HepG2 (cell line): ENCODE measurements around the gene SPARC. TPM values are rescaled to one million over a fixed set of nuclear protein-coding genes. Genes with fewer than 3 reads are reported as not detected.

Source experiments
- AHR ChIP-seq: IDR thresholded peaks from 2 replicates; pipeline ENCODE4 v1.6.1; 2018; ENCODE audit warnings: missing genetic modification reagents, missing compliant biosample characterization
- ARNT2 ChIP-seq: sonication (generic); formaldehyde crosslinking; IDR thresholded peaks from 2 replicates; pipeline ENCODE4 v1.8.0; 2022; ENCODE audit warnings: mild to moderate bottlenecking, low read depth, missing genetic modification reagents, moderate library complexity
- CENPX ChIP-seq: sonication (generic); formaldehyde crosslinking; IDR thresholded peaks from 2 replicates; pipeline ENCODE4 v1.9.0; 2021; ENCODE audit warnings: mild to moderate bottlenecking, missing genetic modification reagents, moderate library complexity
- CHD2 ChIP-seq: IDR thresholded peaks from 2 replicates; pipeline ENCODE4 v1.6.1; 2011; ENCODE audit warnings: low read depth, low read length, improper control_type of control experiment
- DNMT3B ChIP-seq: conservative IDR thresholded peaks from 2 replicates; pipeline ENCODE4 v1.6.1; 2016; ENCODE audit warnings: missing biosample characterization, control low read depth
- FIP1L1 ChIP-seq: fragments of 200-400 bp; formaldehyde crosslinking; IDR thresholded peaks from 2 replicates; pipeline ENCODE4 v1.6.1; 2018; ENCODE audit warnings: low read depth, mild to moderate bottlenecking, low read length, moderate library complexity, borderline replicate concordance; ENCODE audit not compliant: insufficient read depth
- FOSL1 ChIP-seq: sonication (generic); formaldehyde crosslinking; IDR thresholded peaks from 2 replicates; pipeline ENCODE4 v1.9.0; 2021; ENCODE audit warnings: missing genetic modification reagents, borderline replicate concordance
- KLF16 ChIP-seq, 2 experiments: sonication (generic) in 1 of 2; formaldehyde crosslinking in 1 of 2; IDR thresholded peaks; 2 replicates each; pipeline versions ENCODE4 v1.6.1 to v1.8.0; 2016 to 2023; ENCODE audit warnings: missing genetic modification reagents in 2 of 2, missing compliant biosample characterization in 1 of 2
- MIER3 ChIP-seq: IDR thresholded peaks from 2 replicates; pipeline ENCODE4 v1.6.1; 2016; ENCODE audit warnings: missing compliant biosample characterization, borderline replicate concordance
- PCBP2 ChIP-seq: fragments of 200-400 bp; formaldehyde crosslinking; optimal IDR thresholded peaks from 2 replicates; pipeline ENCODE3; 2018; ENCODE audit warnings: low read length, low read depth; ENCODE audit not compliant: poor library complexity, severe bottlenecking
- SMAD9 ChIP-seq: sonication (generic); formaldehyde crosslinking; IDR thresholded peaks from 2 replicates; pipeline ENCODE4 v1.5.1; 2020; ENCODE audit warnings: mild to moderate bottlenecking, missing genetic modification reagents
- SNRNP70 ChIP-seq: fragments of 200-400 bp; formaldehyde crosslinking; IDR thresholded peaks from 2 replicates; pipeline ENCODE4 v1.6.1; 2017; ENCODE audit warnings: mild to moderate bottlenecking, low read depth, low read length, moderate library complexity
- U2AF2 ChIP-seq: fragments of 200-400 bp; formaldehyde crosslinking; IDR thresholded peaks from 2 replicates; pipeline ENCODE4 v1.6.1; 2017; ENCODE audit warnings: low read depth, mild to moderate bottlenecking, low read length
- ZBTB42 ChIP-seq: sonication (generic); formaldehyde crosslinking; IDR thresholded peaks from 2 replicates; pipeline ENCODE4 v1.5.0; 2020; ENCODE audit warnings: mild to moderate bottlenecking, missing genetic modification reagents
- ZNF180 ChIP-seq: sonication (generic); formaldehyde crosslinking; IDR thresholded peaks from 2 replicates; pipeline ENCODE4 v1.4.0; 2020; ENCODE audit warnings: low read depth, missing genetic modification reagents, borderline replicate concordance
- ZNF24 ChIP-seq: fragments of 450-650 bp; IDR thresholded peaks from 2 replicates; pipeline ENCODE4 v1.6.1; 2017; ENCODE audit warnings: antibody characterized with exemption, mild to moderate bottlenecking
- ZNF292 ChIP-seq: sonication (generic); formaldehyde crosslinking; IDR thresholded peaks from 2 replicates; pipeline ENCODE4 v1.8.1; 2022; ENCODE audit warnings: mild to moderate bottlenecking, low read depth, missing genetic modification reagents, borderline replicate concordance
- ZNF724P ChIP-seq: sonication (generic); formaldehyde crosslinking; IDR thresholded peaks from 2 replicates; pipeline ENCODE4 v1.8.0; 2022; ENCODE audit warnings: missing genetic modification reagents, borderline replicate concordance
- ZNF777 ChIP-seq: sonication (generic); formaldehyde crosslinking; IDR thresholded peaks from 2 replicates; pipeline ENCODE4 v1.4.0; 2020; ENCODE audit warnings: missing genetic modification reagents
- polyA plus RNA-seq, 8 experiments: library from polyadenylated mRNA; depleted of rRNA in 3 of 8; stranded (reverse) in 7 of 8; unstranded in 1 of 8; fragments of >200 nt; fragmentation: Illumina TruSeq in 4 of 8; extraction: Trizol in 4 of 8; gene quantifications; 2 replicates each; pipeline versions ENCODE4 v1.2.1 to v1.2.3, GENCODE V29; 2011 to 2016; ENCODE audit warnings: low read depth in 4 of 8, missing spikeins in 1 of 8, mixed read lengths in 1 of 8; ENCODE audit not compliant: insufficient read depth in 1 of 8
- total RNA-seq, 5 experiments: library from RNA; depleted of rRNA; stranded (reverse); fragments of >200 nt; fragmentation: Illumina TruSeq; extraction: Trizol; gene quantifications; 2 replicates each; pipeline ENCODE4 v1.2.3, GENCODE V29; 2016; ENCODE audit warnings: low read depth in 1 of 5
- TF ChIP-seq, protein P1 (sequence below): sonication (generic); formaldehyde crosslinking; IDR thresholded peaks from 2 replicates; pipeline ENCODE4 v1.4.0; 2020; ENCODE audit warnings: missing genetic modification reagents, borderline replicate concordance
- TF ChIP-seq, protein P2 (sequence below): sonication (generic); formaldehyde crosslinking; IDR thresholded peaks from one replicate; pipeline ENCODE4 v1.5.1; 2020; ENCODE audit warnings: mild to moderate bottlenecking, missing genetic modification reagents; ENCODE audit errors: not compliant biosample characterization

The SPARC gene
- total and polyA plus RNA-seq, 2 of the 13 experiments (the other 11 are each of a cell fraction or from before 2014, with no cell fraction given) = 76.7 to 192 TPM

DNA sequence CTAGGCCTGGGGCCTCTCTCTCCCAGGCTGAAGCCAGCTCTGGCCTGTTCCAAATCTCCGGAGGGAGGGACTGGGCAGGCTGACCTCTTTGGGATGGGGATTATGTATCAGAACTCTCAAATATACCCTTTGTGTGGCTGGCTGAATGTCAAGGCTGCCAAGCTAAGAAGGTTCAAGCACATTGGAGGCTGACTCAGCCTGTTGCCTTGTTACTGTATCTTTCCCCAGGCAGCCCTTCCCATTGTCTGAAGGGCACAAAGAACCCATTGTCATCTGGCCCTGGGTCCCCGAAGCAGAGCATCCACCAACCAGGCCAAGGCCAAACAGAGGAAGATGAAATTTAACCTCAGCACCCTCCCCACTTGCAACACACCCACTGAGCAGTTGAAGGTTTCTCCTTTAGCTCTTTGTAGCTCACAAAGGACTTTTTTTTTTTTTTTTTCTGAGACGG, 7.3 kb upstream of the SPARC start (continued):
- no peak for TF ChIP-seq ARNT2 (CRISPR knock-in tag)
- TF ChIP-seq CENPX (CRISPR knock-in tag) = no peak
- TF ChIP-seq, protein P1, sequence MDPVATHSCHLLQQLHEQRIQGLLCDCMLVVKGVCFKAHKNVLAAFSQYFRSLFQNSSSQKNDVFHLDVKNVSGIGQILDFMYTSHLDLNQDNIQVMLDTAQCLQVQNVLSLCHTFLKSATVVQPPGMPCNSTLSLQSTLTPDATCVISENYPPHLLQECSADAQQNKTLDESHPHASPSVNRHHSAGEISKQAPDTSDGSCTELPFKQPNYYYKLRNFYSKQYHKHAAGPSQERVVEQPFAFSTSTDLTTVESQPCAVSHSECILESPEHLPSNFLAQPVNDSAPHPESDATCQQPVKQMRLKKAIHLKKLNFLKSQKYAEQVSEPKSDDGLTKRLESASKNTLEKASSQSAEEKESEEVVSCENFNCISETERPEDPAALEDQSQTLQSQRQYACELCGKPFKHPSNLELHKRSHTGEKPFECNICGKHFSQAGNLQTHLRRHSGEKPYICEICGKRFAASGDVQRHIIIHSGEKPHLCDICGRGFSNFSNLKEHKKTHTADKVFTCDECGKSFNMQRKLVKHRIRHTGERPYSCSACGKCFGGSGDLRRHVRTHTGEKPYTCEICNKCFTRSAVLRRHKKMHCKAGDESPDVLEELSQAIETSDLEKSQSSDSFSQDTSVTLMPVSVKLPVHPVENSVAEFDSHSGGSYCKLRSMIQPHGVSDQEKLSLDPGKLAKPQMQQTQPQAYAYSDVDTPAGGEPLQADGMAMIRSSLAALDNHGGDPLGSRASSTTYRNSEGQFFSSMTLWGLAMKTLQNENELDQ (CRISPR knock-in tag) = no peak
- peak in 1 of 2 experiments; percentile 27; a peak in 1 of 4 replicates for TF ChIP-seq KLF16 (CRISPR knock-in tag; IDR thresholded peaks at IDR 0.05)
- TF ChIP-seq MIER3 = 0 out of 2 replicates have a peak, but pooled peaks have one; percentile 49
- no peak for TF ChIP-seq ZNF24
- TF ChIP-seq U2AF2 = no peak
- TF ChIP-seq ZNF724P (CRISPR knock-in tag) = no peak
- no peak for TF ChIP-seq ZBTB42 (CRISPR knock-in tag)
- no peak for TF ChIP-seq PCBP2
- no peak for TF ChIP-seq ZNF180
- TF ChIP-seq SMAD9 (CRISPR knock-in tag) = no peak
- TF ChIP-seq ZNF292 (CRISPR knock-in tag) = no peak
- TF ChIP-seq SNRNP70 = no peak
- TF ChIP-seq ZNF777 (CRISPR knock-in tag) = no peak
- TF ChIP-seq CHD2 = no peak
- TF ChIP-seq, protein P2, sequence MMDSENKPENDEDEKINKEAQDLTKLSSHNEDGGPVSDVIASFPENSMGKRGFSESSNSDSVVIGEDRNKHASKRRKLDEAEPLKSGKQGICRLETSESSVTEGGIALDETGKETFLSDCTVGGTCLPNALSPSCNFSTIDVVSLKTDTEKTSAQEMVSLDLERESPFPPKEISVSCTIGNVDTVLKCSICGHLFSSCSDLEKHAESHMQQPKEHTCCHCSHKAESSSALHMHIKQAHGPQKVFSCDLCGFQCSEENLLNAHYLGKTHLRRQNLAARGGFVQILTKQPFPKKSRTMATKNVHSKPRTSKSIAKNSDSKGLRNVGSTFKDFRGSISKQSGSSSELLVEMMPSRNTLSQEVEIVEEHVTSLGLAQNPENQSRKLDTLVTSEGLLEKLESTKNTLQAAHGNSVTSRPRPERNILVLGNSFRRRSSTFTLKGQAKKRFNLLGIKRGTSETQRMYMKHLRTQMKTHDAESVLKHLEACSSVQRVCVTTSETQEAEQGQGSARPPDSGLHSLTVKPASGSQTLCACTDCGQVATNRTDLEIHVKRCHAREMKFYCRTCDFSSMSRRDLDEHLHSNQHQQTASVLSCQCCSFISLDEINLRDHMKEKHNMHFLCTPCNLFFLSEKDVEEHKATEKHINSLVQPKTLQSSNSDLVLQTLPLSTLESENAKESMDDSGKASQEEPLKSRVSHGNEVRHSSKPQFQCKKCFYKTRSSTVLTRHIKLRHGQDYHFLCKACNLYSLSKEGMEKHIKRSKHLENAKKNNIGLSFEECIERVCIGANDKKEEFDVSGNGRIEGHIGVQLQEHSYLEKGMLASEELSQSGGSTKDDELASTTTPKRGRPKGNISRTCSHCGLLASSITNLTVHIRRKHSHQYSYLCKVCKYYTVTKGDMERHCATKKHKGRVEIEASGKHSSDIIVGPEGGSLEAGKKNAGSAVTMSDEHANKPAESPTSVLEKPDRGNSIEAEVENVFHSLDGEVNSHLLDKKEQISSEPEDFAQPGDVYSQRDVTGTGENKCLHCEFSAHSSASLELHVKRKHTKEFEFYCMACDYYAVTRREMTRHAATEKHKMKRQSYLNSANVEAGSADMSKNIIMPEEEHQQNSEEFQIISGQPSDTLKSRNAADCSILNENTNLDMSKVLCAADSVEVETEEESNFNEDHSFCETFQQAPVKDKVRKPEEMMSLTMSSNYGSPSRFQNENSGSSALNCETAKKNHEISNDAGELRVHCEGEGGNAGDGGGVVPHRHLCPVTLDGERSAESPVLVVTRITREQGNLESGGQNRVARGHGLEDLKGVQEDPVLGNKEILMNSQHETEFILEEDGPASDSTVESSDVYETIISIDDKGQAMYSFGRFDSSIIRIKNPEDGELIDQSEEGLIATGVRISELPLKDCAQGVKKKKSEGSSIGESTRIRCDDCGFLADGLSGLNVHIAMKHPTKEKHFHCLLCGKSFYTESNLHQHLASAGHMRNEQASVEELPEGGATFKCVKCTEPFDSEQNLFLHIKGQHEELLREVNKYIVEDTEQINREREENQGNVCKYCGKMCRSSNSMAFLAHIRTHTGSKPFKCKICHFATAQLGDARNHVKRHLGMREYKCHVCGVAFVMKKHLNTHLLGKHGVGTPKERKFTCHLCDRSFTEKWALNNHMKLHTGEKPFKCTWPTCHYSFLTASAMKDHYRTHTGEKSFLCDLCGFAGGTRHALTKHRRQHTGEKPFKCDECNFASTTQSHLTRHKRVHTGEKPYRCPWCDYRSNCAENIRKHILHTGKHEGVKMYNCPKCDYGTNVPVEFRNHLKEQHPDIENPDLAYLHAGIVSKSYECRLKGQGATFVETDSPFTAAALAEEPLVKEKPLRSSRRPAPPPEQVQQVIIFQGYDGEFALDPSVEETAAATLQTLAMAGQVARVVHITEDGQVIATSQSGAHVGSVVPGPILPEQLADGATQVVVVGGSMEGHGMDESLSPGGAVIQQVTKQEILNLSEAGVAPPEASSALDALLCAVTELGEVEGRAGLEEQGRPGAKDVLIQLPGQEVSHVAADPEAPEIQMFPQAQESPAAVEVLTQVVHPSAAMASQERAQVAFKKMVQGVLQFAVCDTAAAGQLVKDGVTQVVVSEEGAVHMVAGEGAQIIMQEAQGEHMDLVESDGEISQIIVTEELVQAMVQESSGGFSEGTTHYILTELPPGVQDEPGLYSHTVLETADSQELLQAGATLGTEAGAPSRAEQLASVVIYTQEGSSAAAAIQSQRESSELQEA = no peak
- no peak for TF ChIP-seq FIP1L1
- no peak for TF ChIP-seq DNMT3B (CRISPR knock-in tag)
- TF ChIP-seq FOSL1 (CRISPR knock-in tag) = peak; percentile 67; the same call in 1 of the 2 replicates
- no peak for TF ChIP-seq AHR (CRISPR knock-in tag)
